Endothelial cell of umbilical vein (primary cell): Measurements from ENCODE around the gene NPS.

ENCODE experiments used
- POLR2AphosphoS5 ChIP-seq: IDR thresholded peaks from 2 replicates; pipeline ENCODE4 v1.6.1; 2012; ENCODE audit warnings: low read depth, mild to moderate bottlenecking, control low read depth, low read length, moderate library complexity; ENCODE audit not compliant: insufficient read depth
- TF ChIP-seq, protein P1 (sequence below), 2 donors: IDR thresholded peaks; 1 replicate in 1 of 2; 2 replicates in 1 of 2; pipeline ENCODE4 v1.5.1; 2011; ENCODE audit warnings: low read length in 2 of 2, mild to moderate bottlenecking in 2 of 2, moderate library complexity in 2 of 2, control low read depth in 1 of 2, inconsistent platforms in 1 of 2, low read depth in 1 of 2; ENCODE audit not compliant: insufficient read depth in 1 of 2; ENCODE audit errors: extremely low read depth in 1 of 2

DNA sequence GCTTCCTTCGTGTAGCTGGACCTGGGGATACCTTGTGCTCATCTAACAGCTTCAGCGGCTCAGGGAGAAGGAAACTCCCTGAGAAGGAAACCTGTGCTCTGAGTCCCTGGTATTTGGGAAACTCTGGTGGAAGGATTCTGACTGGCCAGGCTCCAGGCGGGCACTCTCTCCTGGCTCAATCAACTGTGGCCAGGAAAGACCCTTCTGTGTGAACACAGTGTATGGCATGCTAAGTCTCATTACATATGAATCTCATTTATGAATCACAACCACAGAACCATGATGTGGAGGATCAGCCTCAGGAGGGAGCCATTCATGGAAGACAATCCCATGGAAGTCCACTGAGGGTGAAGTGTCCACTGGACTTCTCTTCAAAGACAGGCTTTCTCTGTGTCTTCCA is 20.9 kb downstream of the NPS start:
- TF ChIP-seq POLR2AphosphoS5: no peak
- TF ChIP-seq, protein P1, sequence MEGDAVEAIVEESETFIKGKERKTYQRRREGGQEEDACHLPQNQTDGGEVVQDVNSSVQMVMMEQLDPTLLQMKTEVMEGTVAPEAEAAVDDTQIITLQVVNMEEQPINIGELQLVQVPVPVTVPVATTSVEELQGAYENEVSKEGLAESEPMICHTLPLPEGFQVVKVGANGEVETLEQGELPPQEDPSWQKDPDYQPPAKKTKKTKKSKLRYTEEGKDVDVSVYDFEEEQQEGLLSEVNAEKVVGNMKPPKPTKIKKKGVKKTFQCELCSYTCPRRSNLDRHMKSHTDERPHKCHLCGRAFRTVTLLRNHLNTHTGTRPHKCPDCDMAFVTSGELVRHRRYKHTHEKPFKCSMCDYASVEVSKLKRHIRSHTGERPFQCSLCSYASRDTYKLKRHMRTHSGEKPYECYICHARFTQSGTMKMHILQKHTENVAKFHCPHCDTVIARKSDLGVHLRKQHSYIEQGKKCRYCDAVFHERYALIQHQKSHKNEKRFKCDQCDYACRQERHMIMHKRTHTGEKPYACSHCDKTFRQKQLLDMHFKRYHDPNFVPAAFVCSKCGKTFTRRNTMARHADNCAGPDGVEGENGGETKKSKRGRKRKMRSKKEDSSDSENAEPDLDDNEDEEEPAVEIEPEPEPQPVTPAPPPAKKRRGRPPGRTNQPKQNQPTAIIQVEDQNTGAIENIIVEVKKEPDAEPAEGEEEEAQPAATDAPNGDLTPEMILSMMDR (IDR thresholded peaks at IDR 0.05; ENCODE audit: extremely low read depth in 1 of 2, insufficient read depth in 1 of 2, low read depth in 1 of 2, low read length in 2 of 2): no peak
